Type B pancreatic cell (in vitro differentiated cells): ENCODE measurements around the gene TTLL10. TPM values are rescaled to one million over a fixed set of nuclear protein-coding genes. Genes with fewer than 3 reads are reported as not detected.

Source experiments
- DNase-seq: peaks from one replicate; pipeline ENCODE4 v3.0.0; 2021; ENCODE audit warnings: mixed read lengths; ENCODE audit not compliant: unreplicated experiment; ENCODE audit errors: extremely low spot score
- H3K27ac Mint-ChIP-seq: 2 replicates; pipeline ENCODE4 v1.8.0; 2021; ENCODE audit warnings: mild to moderate bottlenecking, mixed read lengths
- H3K27me3 Mint-ChIP-seq: 2 replicates; pipeline ENCODE4 v1.8.0; 2021; ENCODE audit warnings: mixed read lengths
- H3K36me3 Mint-ChIP-seq: 2 replicates; pipeline ENCODE4 v1.8.0; 2021; ENCODE audit warnings: mixed read lengths
- H3K4me1 Mint-ChIP-seq: one replicate; pipeline ENCODE4 v1.8.0; 2021; ENCODE audit warnings: mixed read lengths; ENCODE audit not compliant: unreplicated experiment
- H3K4me3 Mint-ChIP-seq: 2 replicates; pipeline ENCODE4 v1.8.0; 2021; ENCODE audit warnings: mild to moderate bottlenecking, mixed read lengths
- H3K9me3 Mint-ChIP-seq: 2 replicates; pipeline ENCODE4 v1.8.0; 2021; ENCODE audit warnings: mixed read lengths
- total RNA-seq: library from RNA; stranded (reverse); gene quantifications from 2 replicates; pipeline ENCODE4 v1.2.1, GENCODE V29; 2021; ENCODE audit warnings: low replicate concordance
- TF ChIP-seq, protein P1 (sequence below): fragments of 200-600 bp; sonication (generic); conservative IDR thresholded peaks from 2 replicates; pipeline ENCODE4 v1.5.0; 2021; ENCODE audit warnings: antibody characterized with exemption, mild to moderate bottlenecking

The TTLL10 gene
- total RNA-seq, 1 donor from 2014 or later = 1.4 TPM

DNA sequence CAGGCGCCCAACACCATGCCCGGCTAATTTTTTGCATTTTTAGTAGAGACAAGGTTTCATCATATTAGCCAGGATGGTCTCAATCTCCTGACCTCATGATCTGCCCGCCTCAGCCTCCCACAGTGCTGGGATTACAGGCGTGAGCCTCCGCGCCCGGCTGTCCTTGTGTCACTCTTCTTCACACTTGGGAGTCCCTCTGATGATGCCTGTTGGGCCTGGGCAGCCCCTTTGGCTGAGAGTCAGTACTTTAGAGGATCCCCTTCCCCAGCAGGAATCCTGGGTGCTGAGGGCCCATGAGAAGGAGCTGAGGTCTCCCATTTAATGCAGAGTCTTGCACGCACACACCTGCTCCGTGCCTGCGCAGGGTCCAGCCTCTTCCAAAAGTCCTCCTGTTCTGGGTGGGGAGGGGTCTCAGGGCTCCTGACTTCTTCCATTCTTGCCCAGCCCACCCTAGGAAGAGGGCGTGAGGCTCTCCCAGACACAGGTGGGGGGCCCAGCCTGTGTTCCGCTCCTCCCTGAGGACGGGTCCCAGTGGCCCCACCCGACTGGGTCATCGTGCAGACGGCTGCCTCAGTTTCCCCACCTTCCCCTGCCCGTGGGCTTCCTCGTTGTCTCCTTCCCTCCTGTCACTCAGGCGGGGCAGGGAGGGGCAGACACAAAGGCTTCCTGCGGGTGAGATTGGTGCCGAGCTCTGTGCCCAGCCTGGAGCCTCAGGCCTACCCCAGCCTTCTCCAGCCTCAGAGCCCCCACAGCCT is 3.9 kb downstream of the TTLL10 start:
- no peak for DNase-seq
- H3K36me3 Mint-ChIP-seq = no peaks in the 10 kb centered on the region
- H3K27me3 Mint-ChIP-seq = peaks cover 21% of the 10 kb centered on the region
- no peaks in the 10 kb centered on the region for H3K9me3 Mint-ChIP-seq
- no peak overlapping the region for H3K27ac Mint-ChIP-seq
- no peak overlapping the region for H3K4me3 Mint-ChIP-seq
- H3K4me1 Mint-ChIP-seq = peaks cover 4% of the 10 kb centered on the region
- TF ChIP-seq, protein P1, sequence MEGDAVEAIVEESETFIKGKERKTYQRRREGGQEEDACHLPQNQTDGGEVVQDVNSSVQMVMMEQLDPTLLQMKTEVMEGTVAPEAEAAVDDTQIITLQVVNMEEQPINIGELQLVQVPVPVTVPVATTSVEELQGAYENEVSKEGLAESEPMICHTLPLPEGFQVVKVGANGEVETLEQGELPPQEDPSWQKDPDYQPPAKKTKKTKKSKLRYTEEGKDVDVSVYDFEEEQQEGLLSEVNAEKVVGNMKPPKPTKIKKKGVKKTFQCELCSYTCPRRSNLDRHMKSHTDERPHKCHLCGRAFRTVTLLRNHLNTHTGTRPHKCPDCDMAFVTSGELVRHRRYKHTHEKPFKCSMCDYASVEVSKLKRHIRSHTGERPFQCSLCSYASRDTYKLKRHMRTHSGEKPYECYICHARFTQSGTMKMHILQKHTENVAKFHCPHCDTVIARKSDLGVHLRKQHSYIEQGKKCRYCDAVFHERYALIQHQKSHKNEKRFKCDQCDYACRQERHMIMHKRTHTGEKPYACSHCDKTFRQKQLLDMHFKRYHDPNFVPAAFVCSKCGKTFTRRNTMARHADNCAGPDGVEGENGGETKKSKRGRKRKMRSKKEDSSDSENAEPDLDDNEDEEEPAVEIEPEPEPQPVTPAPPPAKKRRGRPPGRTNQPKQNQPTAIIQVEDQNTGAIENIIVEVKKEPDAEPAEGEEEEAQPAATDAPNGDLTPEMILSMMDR = no peak

DNA sequence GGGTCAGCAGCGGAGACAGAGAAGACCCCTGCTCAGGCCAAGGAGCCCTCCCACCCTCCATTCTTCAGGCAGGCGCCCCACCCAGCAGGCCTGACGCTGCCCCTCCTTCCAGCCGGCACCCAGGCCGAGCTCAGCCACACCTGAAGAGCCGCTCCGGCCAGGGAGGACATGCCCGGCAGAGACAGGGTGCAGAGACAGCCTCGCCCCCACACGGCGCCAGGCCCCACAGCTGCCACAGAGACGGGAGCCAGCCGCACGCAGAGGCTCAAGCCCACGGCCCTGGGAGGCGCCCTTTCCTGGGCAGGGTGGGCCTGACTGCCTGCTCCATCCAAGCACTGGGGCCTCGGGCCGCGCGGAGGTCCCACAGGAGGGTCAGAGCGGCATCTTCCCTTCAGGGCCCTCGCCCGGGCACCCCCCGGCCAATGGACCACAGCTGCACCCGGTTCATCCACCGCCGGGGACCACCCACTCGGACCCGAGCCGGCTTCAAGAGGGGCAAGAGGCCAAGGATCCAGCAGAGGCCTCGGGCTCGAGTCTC is 5.2 kb downstream of the TTLL10 start:
- TF ChIP-seq, protein P1 = no peak
- Mint-ChIP-seq H3K9me3 (no peaks in the 10 kb centered on the region), H3K36me3 (no peaks in the 10 kb centered on the region), H3K27me3 (peaks cover 21% of the 10 kb centered on the region), H3K27ac (no peak overlapping the region), H3K4me3 (no peak overlapping the region), H3K4me1 (peaks cover 4% of the 10 kb centered on the region)
- DNase-seq = no peak

DNA sequence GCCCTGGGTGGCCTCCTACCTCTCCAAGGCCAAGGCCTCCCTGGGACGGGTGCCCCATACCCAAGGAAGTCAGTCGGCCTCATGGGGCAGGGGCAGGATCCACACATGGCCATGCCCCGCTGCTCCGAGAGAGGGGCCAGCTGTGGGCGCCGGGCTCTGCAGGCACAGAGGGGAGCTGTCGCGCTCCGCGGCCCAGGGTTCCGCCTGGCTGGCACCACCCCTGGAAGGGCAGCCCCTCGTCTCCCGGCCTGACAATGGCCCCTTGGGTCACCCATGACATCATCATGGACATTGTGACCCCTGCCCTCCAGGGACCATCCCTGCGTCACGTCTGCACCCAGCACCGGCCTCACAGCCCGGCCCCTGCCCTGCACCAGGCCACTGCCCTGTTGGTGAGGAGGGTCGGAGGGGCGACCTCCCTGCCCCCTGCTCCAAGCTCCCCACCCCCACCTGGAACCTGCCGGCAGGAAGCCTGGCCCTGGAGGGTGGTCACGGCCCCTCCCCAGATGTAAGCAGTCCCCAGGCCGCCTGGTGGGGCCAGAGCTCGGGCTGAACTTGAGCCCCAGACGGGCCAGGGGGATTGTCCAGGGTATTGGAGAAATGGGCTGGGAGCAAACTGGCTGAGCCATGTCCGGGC is 5.8 kb downstream of the TTLL10 start:
- no peaks in the 10 kb centered on the region for H3K9me3 Mint-ChIP-seq
- no peak for DNase-seq
- H3K27me3 Mint-ChIP-seq = peaks cover 18% of the 10 kb centered on the region
- TF ChIP-seq, protein P1 = no peak
- no peak overlapping the region for H3K4me3 Mint-ChIP-seq
- H3K4me1 Mint-ChIP-seq = peaks cover 4% of the 10 kb centered on the region
- no peak overlapping the region for H3K27ac Mint-ChIP-seq
- no peaks in the 10 kb centered on the region for H3K36me3 Mint-ChIP-seq

DNA sequence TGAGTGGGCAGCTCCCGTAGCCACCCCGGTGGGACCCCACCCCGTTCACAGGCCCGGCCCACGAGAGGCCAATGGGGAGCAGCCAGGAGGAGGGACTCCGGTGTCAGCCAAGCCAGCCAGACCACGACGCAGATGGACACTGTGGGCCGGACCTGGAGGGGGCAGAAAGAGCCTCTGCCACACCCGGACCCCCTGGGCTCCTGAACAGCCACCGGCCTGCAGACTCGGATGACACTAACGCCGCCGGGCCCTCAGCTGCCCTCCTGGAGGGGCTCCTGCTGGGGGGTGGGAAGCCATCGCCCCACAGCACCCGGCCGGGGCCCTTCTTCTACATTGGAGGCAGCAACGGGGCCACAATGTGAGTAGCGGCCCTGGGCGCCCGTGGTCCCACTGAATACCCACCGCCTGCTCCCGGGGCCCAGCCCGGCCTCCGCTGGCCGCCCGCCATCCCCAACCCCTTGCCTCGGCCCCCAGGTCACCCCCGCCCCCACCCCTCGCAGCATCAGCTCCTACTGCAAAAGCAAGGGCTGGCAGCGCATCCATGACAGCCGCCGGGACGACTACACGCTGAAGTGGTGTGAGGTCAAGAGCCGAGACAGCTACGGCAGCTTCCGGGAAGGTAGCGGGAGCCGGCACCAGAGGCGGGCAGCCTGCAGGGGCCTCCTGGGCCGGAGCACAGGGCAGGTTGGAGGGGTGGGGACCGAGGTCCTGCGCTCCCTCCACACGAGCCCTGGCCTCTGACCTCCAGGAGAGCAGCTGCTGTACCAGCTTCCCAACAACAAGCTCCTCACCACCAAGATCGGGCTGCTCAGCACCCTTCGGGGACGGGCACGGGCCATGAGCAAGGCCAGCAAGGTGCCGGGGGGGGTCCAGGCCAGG is 6.5 kb downstream of the TTLL10 start:
- H3K4me1 Mint-ChIP-seq = peaks cover 4% of the 10 kb centered on the region
- peaks cover 16% of the 10 kb centered on the region for H3K27me3 Mint-ChIP-seq
- H3K27ac Mint-ChIP-seq = no peak overlapping the region
- H3K9me3 Mint-ChIP-seq = no peaks in the 10 kb centered on the region
- TF ChIP-seq, protein P1 = no peak
- DNase-seq = no peak
- no peak overlapping the region for H3K4me3 Mint-ChIP-seq
- H3K36me3 Mint-ChIP-seq = no peaks in the 10 kb centered on the region

DNA sequence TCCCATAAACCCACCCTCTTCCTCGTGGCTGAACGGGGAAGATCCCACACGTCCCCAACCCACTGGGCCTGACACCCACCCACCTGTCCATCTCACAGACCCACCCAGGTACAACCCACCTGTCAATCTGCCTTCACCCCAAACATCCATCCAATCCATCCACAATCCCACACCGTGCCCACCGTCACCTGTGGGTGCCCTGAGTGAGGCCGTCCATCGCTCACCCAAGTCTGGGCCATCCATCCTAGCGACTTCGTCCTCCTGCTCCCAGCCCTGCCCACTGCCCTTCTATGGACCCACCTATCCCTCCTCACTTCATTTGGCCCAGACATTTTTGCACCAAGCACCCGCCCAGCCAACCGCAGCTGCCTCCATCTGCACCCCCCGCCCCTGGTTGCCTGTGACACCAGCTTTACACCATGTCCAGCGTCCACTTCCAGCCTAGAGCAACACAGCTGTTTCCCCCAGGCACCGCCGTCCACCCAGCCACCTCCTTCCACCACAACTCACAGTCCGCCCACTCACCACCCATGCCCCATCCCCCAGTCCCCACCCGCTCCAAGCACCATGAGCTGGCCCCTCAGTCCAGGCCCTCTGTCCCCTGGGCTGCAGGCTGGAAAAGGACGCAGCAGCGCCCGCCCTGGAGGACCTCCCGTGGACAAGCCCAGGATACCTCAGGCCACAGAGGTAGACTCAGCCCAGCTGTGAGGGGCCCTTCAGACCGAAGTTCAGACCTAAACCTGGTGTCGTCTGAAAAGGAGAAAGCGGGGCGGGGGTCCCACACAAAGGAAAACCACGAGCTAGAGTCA is 7.7 kb downstream of the TTLL10 start:
- Mint-ChIP-seq H3K4me3 (no peak overlapping the region), H3K27ac (no peak overlapping the region), H3K4me1 (peaks cover 4% of the 10 kb centered on the region), H3K9me3 (no peaks in the 10 kb centered on the region), H3K36me3 (no peaks in the 10 kb centered on the region), H3K27me3 (peaks cover 7% of the 10 kb centered on the region)
- no peak for DNase-seq
- TF ChIP-seq, protein P1 = no peak
